Naive thymus-derived CD4-positive, alpha-beta T cell (primary cell): Measurements from ENCODE around the gene RHOV. TPM values are rescaled to one million over a fixed set of nuclear protein-coding genes. Genes with fewer than 3 reads are reported as not detected.

Experiments
- ATAC-seq: fragments of 150-1000 bp; cut with Tn5 transposase; 2 replicates; pipeline ENCODE4 v1.10.0; 2021; ENCODE audit warnings: mild to moderate bottlenecking, moderate library complexity
- CTCF ChIA-PET: fragments of 350-600 bp; sonication (Branson Sonifier 250); formaldehyde crosslinking; loops from one replicate; lab custom pipeline; 2021; ENCODE audit warnings: antibody characterized with exemption; lab: Charles Lee
- POLR2A ChIA-PET: fragments of 350-600 bp; sonication (Branson Sonifier 250); formaldehyde crosslinking; loops from one replicate; lab custom pipeline; 2021; ENCODE audit warnings: antibody characterized with exemption, inconsistent platforms; lab: Charles Lee
- DNase-seq, 9 donors: peaks; one replicate each; pipeline versions ENCODE4 v3.0.0 to v3.0.0-alpha.2; 2020 to 2022; ENCODE audit warnings: mixed read lengths in 1 of 9
- H3K27ac ChIP-seq: one replicate; pipeline ENCODE4 v1.7.0; 2013; ENCODE audit warnings: mild to moderate bottlenecking, low read depth, low read length, moderate library complexity
- H3K27me3 ChIP-seq, 2 donors: one replicate each; pipeline ENCODE4 v1.7.0; 2013; ENCODE audit warnings: low read length in 2 of 2, mild to moderate bottlenecking in 2 of 2, moderate library complexity in 2 of 2; ENCODE audit not compliant: control insufficient read depth in 2 of 2, insufficient read depth in 2 of 2
- H3K36me3 ChIP-seq, 3 experiments: 1 replicate in 2 of 3; 2 replicates in 1 of 3; pipeline ENCODE4 v1.7.0; 2013; ENCODE audit warnings: low read length in 3 of 3, mild to moderate bottlenecking in 3 of 3, moderate library complexity in 1 of 3; ENCODE audit not compliant: insufficient read depth in 3 of 3, control insufficient read depth in 2 of 3
- H3K4me1 ChIP-seq, 2 donors: one replicate each; pipeline ENCODE4 v1.7.0; 2013; ENCODE audit warnings: low read length in 2 of 2, mild to moderate bottlenecking in 2 of 2, moderate library complexity in 1 of 2; ENCODE audit not compliant: control insufficient read depth in 2 of 2, insufficient read depth in 2 of 2
- H3K4me3 ChIP-seq: 2 replicates; pipeline ENCODE4 v1.7.0; 2013; ENCODE audit warnings: mild to moderate bottlenecking, low read length
- H3K9me3 ChIP-seq, 3 experiments: 1 replicate in 2 of 3; 2 replicates in 1 of 3; pipeline ENCODE4 v1.7.0; 2013; ENCODE audit warnings: low read length in 3 of 3; ENCODE audit not compliant: control insufficient read depth in 2 of 3
- H3K27ac Mint-ChIP-seq, 9 donors: one replicate each; pipeline ENCODE4 v1.8.0; 2020 to 2022; ENCODE audit warnings: mixed read lengths in 9 of 9, mild to moderate bottlenecking in 8 of 9, moderate library complexity in 5 of 9, inconsistent platforms in 2 of 9
- H3K27me3 Mint-ChIP-seq, 5 donors: one replicate each; pipeline ENCODE4 v1.8.0; 2021 to 2022; ENCODE audit warnings: mixed read lengths in 5 of 5, mild to moderate bottlenecking in 1 of 5
- H3K36me3 Mint-ChIP-seq, 5 donors: one replicate each; pipeline ENCODE4 v1.8.0; 2020 to 2022; ENCODE audit warnings: mixed read lengths in 5 of 5, mild to moderate bottlenecking in 3 of 5, inconsistent platforms in 1 of 5
- H3K4me1 Mint-ChIP-seq, 7 donors: one replicate each; pipeline ENCODE4 v1.8.0; 2020 to 2022; ENCODE audit warnings: mixed read lengths in 7 of 7, mild to moderate bottlenecking in 3 of 7, inconsistent platforms in 1 of 7
- H3K4me3 Mint-ChIP-seq, 10 donors: one replicate each; pipeline ENCODE4 v1.8.0; 2020 to 2022; ENCODE audit warnings: mild to moderate bottlenecking in 10 of 10, mixed read lengths in 10 of 10, moderate library complexity in 6 of 10, inconsistent platforms in 2 of 10
- H3K9me3 Mint-ChIP-seq, 11 donors: one replicate each; pipeline ENCODE4 v1.8.0; 2020 to 2022; ENCODE audit warnings: mixed read lengths in 11 of 11, mild to moderate bottlenecking in 4 of 11, inconsistent platforms in 1 of 11, moderate library complexity in 1 of 11
- intact Hi-C, 2 donors: fragments of 100-400 bp; cut with micrococcal nuclease; formaldehyde crosslinking; loops; one replicate each; pipeline ENCODE4 v1.15.1; 2023
- polyA plus RNA-seq, 2 donors: library from polyadenylated mRNA; unstranded; fragments of 300-500 nt; fragmentation: Illumina TruSeq; gene quantifications; one replicate each; pipeline ENCODE4 v1.2.3, GENCODE V29; 2021
- total RNA-seq, 6 experiments: library from RNA in 5 of 6; stranded (reverse) in 5 of 6; gene quantifications; 1 replicate in 5 of 6; 2 replicates in 1 of 6; pipeline ENCODE4 v1.2.3 and lab custom pipeline; 2021 to 2026

Gene RHOV
- total and polyA plus RNA-seq, 7 experiments from 2014 or later, result 0.39 TPM; not detected in 6

DNA sequence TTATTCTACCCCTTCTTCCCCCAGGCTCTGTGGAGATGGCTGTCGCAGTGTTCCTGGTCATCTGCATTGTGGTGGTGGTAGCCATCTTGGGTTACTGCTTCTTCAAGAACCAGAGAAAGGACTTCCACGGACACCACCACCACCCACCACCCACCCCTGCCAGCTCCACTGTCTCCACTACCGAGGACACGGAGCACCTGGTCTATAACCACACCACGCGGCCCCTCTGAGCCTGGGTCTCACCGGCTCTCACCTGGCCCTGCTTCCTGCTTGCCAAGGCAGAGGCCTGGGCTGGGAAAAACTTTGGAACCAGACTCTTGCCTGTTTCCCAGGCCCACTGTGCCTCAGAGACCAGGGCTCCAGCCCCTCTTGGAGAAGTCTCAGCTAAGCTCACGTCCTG lies 17.3 kb downstream of the RHOV start:
- no peaks in the 10 kb centered on the region for H3K36me3 ChIP-seq
- H3K27me3 Mint-ChIP-seq, result no peaks in the 10 kb centered on the region
- intact Hi-C loops, result loop anchor here (1.0 kb wide), 3 partner anchors 38 to 329 kb away; partner anchors contain the start of gene VPS18 (in 2 of the 2)

DNA sequence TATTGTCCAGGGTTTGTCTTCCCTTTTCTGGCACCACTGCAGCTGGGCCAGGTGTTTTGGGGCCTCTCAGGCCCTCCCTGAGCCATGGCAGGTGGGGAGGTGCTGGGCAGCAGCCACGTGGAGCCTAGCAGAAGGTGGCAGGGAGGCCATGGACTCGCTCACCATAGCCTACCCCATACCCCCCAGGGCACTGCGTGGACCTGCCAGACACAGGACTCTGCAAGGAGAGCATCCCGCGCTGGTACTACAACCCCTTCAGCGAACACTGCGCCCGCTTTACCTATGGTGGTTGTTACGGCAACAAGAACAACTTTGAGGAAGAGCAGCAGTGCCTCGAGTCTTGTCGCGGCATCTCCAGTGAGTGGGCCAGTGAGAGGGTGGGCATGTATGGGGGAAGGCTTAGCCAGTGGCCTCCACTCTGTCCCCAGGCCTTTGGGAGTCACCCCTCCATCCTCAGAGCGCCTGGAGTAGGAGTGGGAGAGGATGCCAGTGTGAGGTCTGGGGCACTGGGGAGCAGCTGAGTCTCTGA lies 18.3 kb downstream of the RHOV start:
- Mint-ChIP-seq H3K36me3 (peaks cover 0 to 3% (median 0%) of the 10 kb centered on the region in 5 donors), H3K27ac (no peak overlapping the region), H3K27me3 (no peaks in the 10 kb centered on the region), H3K9me3 (no peaks in the 10 kb centered on the region), H3K4me1 (peaks cover 0 to 18% (median 13%) of the 10 kb centered on the region in 7 donors), H3K4me3 (no peak overlapping the region)
- H3K4me3 ChIP-seq, result no peak overlapping the region
- intact Hi-C loops, result no loop called here
- no peaks in the 10 kb centered on the region for H3K4me1 ChIP-seq
- H3K27me3 ChIP-seq, result no peaks in the 10 kb centered on the region
- ATAC-seq, result no peak
- ChIA-PET CTCF (interaction anchor here (3.4 to 6.0 kb wide), 3 partner anchors 17 to 49 kb away, joined by 15 to 101 read pairs (median 47); partner anchors contain the start of genes RHOV and VPS18), POLR2A (interaction anchor here (1.5 to 1.9 kb wide), 2 partner anchors 18 to 36 kb away, joined by 3 to 6 read pairs; partner anchors contain the start of gene RHOV)
- no peaks in the 10 kb centered on the region for H3K36me3 ChIP-seq
- no peak for DNase-seq
- no peaks in the 10 kb centered on the region for H3K9me3 ChIP-seq
- H3K27ac ChIP-seq, result no peak overlapping the region

More for the DNA sequence above, 17.3 kb downstream of the RHOV start:
- DNase-seq, result no peak
- Histone ChIP-seq H3K4me3 (no peak overlapping the region), H3K27me3 (no peaks in the 10 kb centered on the region), H3K4me1 (no peaks in the 10 kb centered on the region), H3K9me3 (no peaks in the 10 kb centered on the region), H3K27ac (no peak overlapping the region)
- peaks cover 0 to 3% (median 0%) of the 10 kb centered on the region in 5 donors for H3K36me3 Mint-ChIP-seq
- no peak overlapping the region for H3K27ac Mint-ChIP-seq
- no peaks in the 10 kb centered on the region for H3K9me3 Mint-ChIP-seq
- ChIA-PET CTCF (interaction anchor here (0.7 to 6.0 kb wide), 11 partner anchors 9 to 328 kb away, joined by 3 to 101 read pairs (median 10); partner anchors contain the start of genes RHOV and VPS18), POLR2A (interaction anchor here (0.9 to 3.6 kb wide), 4 partner anchors 17 to 38 kb away, joined by 3 to 29 read pairs (median 4); partner anchors contain the start of genes RHOV and VPS18)
- peaks cover 0 to 18% (median 13%) of the 10 kb centered on the region in 7 donors for H3K4me1 Mint-ChIP-seq
- no peak overlapping the region for H3K4me3 Mint-ChIP-seq
- ATAC-seq, result no peak

DNA sequence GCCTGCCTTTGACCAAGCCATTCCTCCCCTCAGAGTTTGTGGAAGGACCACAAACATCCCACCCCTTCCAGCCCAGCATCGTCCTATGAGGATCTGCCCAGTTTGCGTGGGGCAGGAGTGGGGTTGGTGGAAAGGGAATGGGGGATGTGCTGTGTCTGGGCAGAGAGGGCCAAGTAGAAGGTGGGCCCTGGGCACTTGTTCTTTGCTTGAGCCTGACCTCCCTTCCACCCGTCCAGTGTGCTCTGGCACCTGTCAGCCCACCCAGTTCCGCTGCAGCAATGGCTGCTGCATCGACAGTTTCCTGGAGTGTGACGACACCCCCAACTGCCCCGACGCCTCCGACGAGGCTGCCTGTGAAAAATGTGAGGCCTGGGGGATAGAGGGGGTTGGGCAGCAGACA lies 19.9 kb downstream of the RHOV start:
- no peak for DNase-seq
- H3K27me3 ChIP-seq, result no peaks in the 10 kb centered on the region
- intact Hi-C loops, result no loop called here
- H3K9me3 Mint-ChIP-seq, result no peaks in the 10 kb centered on the region
- no peak overlapping the region for H3K4me3 ChIP-seq
- H3K4me3 Mint-ChIP-seq, result no peak overlapping the region
- no peaks in the 10 kb centered on the region for H3K4me1 ChIP-seq
- peaks cover 0 to 13% (median 8%) of the 10 kb centered on the region in 7 donors for H3K4me1 Mint-ChIP-seq
- H3K36me3 ChIP-seq, result no peaks in the 10 kb centered on the region
- H3K9me3 ChIP-seq, result no peaks in the 10 kb centered on the region
- no peak for ATAC-seq
- H3K27ac ChIP-seq, result no peak overlapping the region
- H3K27ac Mint-ChIP-seq, result no peak overlapping the region
- no peaks in the 10 kb centered on the region for H3K27me3 Mint-ChIP-seq
- CTCF ChIA-PET, result interaction anchor here (1.4 kb wide), 1 partner anchor 38 kb away, joined by 3 read pairs; no protein-coding TSS in a partner anchor
- H3K36me3 Mint-ChIP-seq, result peaks cover 0 to 3% (median 0%) of the 10 kb centered on the region in 5 donors
- POLR2A ChIA-PET, result no interaction called here

DNA sequence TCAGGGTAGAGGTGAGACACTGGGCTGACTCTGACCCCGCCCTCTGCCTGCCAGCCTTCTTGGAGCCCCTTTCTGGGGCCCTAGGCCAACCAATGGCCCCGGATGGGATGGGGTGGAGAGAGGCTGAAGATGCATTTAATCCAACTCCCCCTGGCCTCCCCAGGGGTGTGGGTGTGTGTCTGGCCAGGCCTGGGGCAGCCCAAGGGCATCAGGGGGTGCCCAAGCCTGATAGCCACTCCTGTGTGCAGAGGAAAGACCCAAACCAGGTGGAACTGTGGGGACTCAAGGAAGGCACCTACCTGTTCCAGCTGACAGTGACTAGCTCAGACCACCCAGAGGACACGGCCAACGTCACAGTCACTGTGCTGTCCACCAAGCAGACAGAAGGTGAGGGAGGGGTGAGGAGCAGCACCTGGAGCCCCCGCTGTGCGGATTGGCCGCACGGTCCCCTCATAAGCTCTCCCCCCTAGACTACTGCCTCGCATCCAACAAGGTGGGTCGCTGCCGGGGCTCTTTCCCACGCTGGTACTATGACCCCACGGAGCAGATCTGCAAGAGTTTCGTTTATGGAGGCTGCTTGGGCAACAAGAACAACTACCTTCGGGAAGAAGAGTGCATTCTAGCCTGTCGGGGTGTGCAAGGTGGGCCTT lies 20.7 kb downstream of the RHOV start:
- ATAC-seq, result no peak
- POLR2A ChIA-PET, result interaction anchor here (0.7 kb wide), 1 partner anchor 54 kb away, joined by 3 read pairs; no protein-coding TSS in a partner anchor
- H3K4me3 Mint-ChIP-seq, result no peak overlapping the region

DNA sequence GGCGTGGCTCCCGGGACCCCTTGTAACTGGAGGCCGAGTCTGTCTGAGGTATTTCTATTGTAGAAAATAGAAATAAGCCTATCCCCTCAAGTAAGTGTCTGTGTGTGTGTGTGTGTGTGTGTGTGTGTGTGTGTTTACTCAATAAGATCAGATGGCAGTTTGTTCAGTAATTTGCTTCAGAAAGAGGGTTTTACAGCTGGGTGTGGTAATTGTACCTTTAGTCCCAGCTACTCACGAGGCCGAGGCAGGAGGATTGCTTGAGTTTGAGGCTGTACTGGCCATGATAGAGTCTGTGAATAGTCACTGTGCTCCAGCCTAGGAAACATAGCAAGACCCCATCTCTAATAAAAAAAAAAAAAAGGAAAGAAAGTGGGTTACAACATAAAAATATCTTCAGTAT lies 21.5 kb downstream of the RHOV start:
- CTCF ChIA-PET, result interaction anchor here (0.7 kb wide), 1 partner anchor 480 kb away, joined by 3 read pairs; the partner anchor contains the start of genes NUSAP1 and OIP5
- H3K4me3 ChIP-seq, result no peak overlapping the region
- no peaks in the 10 kb centered on the region for H3K9me3 ChIP-seq
- intact Hi-C loops, result no loop called here
- no peaks in the 10 kb centered on the region for H3K27me3 ChIP-seq
- H3K36me3 ChIP-seq, result no peaks in the 10 kb centered on the region
- Mint-ChIP-seq H3K9me3 (no peaks in the 10 kb centered on the region), H3K4me1 (peaks cover 7 to 12% (median 10%) of the 10 kb centered on the region in 7 donors), H3K27ac (peak overlapping the region in 2 of 9 donors; percentile 3 to 22), H3K36me3 (peaks cover 0 to 3% (median 0%) of the 10 kb centered on the region in 5 donors), H3K4me3 (no peak overlapping the region), H3K27me3 (no peaks in the 10 kb centered on the region)
- H3K27ac ChIP-seq, result no peak overlapping the region
- DNase-seq, result no peak
- H3K4me1 ChIP-seq, result peaks cover 0 to under 1% of the 10 kb centered on the region in 2 donors
- ATAC-seq, result no peak
- POLR2A ChIA-PET, result interaction anchor here (0.7 kb wide), 2 partner anchors 37 to 55 kb away, joined by 3 read pairs; no protein-coding TSS in a partner anchor

More for the DNA sequence above, 20.7 kb downstream of the RHOV start:
- CTCF ChIA-PET, result interaction anchor here (0.7 kb wide), 1 partner anchor 479 kb away, joined by 3 read pairs; the partner anchor contains the start of genes NUSAP1 and OIP5
- H3K4me1 Mint-ChIP-seq, result peaks cover 0 to 8% (median 5%) of the 10 kb centered on the region in 7 donors
- H3K27me3 Mint-ChIP-seq, result no peaks in the 10 kb centered on the region
- H3K27ac Mint-ChIP-seq, result no peak overlapping the region
- intact Hi-C loops, result no loop called here
- no peak for DNase-seq
- Histone ChIP-seq H3K4me3 (no peak overlapping the region), H3K36me3 (no peaks in the 10 kb centered on the region), H3K27me3 (no peaks in the 10 kb centered on the region), H3K4me1 (no peaks in the 10 kb centered on the region), H3K27ac (no peak overlapping the region), H3K9me3 (no peaks in the 10 kb centered on the region)
- no peaks in the 10 kb centered on the region for H3K9me3 Mint-ChIP-seq
- peaks cover 0 to 3% (median 0%) of the 10 kb centered on the region in 5 donors for H3K36me3 Mint-ChIP-seq

DNA sequence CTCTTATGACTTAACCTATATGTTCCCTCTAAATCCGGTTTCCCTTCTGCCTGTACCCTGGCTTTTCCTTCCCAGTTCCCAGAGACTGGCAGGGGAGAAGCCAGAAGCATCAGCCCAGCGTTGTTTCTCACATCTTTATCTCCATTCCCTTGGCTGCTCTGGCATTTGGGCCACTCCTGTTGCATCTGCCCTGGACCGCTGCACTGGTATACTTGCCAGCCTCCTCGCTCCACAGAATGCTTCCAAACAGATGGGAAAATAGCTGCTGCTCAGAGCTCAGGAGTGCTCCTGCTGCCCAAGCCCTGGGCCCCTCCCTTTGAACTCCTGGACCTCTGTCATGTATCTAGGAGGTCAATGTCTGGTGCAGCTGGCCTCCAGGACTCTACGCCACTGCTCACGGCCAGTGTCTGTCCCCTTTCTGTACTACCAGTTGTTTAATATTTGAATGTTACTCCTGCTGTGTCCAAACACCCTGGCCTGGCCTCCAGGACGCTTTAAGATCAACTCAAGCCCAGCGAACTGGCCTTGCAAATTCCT lies 23.4 kb downstream of the RHOV start:
- Histone ChIP-seq H3K27me3 (no peaks in the 10 kb centered on the region), H3K4me1 (peaks cover 0 to 10% of the 10 kb centered on the region in 2 donors), H3K4me3 (no peak overlapping the region), H3K27ac (no peak overlapping the region), H3K9me3 (no peaks in the 10 kb centered on the region), H3K36me3 (no peaks in the 10 kb centered on the region)
- ChIA-PET CTCF (no interaction called here), POLR2A (interaction anchor here (0.6 kb wide), 1 partner anchor 273 kb away, joined by 5 read pairs; no protein-coding TSS in a partner anchor)
- Mint-ChIP-seq H3K36me3 (no peaks in the 10 kb centered on the region), H3K27ac (no peak overlapping the region), H3K4me3 (no peak overlapping the region), H3K9me3 (no peaks in the 10 kb centered on the region), H3K4me1 (peaks cover 7 to 26% (median 23%) of the 10 kb centered on the region in 7 donors), H3K27me3 (peaks cover 0 to 1% (median 0%) of the 10 kb centered on the region in 5 donors)
- intact Hi-C loops, result no loop called here
- no peak for DNase-seq
- no peak for ATAC-seq
